Stimulated activated CD8-positive, alpha-beta memory T cell treated with anti-CD3 and anti-CD28 coated beads, Interleukin-2, amount 100 ng/mL, for 1 hour (primary cell): ENCODE results near the gene GRIA3.

Source experiments
- DNase-seq, 2 donors: peaks; one replicate each; pipeline ENCODE4 v3.0.0-alpha.2; 2020; ENCODE audit warnings: low read depth in 2 of 2

Gene GRIA3

GRCh38 chrX:123193101-123193500 is 9.0 kb downstream of the GRIA3 start:
- no peak for DNase-seq

- no peak for DNase-seq
Measured at GRCh38 chrX:123199338-123199737, 15.3 kb downstream of the GRIA3 start.

DNA sequence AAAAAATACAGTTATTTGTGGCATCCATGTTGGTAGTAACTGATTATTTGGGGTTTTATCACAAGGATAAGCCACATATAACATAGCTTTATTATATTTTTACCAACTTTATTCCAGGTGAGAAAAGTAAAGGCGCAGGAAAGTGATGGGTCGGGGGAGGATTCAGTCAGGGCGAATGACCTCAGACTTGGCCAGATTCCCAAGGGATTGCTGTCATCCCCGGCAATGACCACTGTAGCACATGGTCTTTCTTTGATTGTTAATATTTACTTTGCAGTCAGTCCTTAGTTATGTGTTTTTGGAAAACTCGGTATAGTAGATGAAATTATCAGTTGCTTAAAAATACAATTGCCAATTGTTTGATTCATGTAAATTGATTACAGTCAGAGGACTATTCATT is 17.6 kb downstream of the GRIA3 start:
- DNase-seq = no peak

GRCh38 chrX:123202523-123202922 is 18.4 kb downstream of the GRIA3 start:
- DNase-seq = no peak

GRCh38 chrX:123203772-123204171 is 19.7 kb downstream of the GRIA3 start:
- DNase-seq = no peak

GRCh38 chrX:123206176-123206575 is 22.1 kb downstream of the GRIA3 start:
- no peak for DNase-seq

GRCh38 chrX:123210252-123210651 is 26.2 kb downstream of the GRIA3 start:
- DNase-seq = no peak

GRCh38 chrX:123215397-123216089 is 31.5 kb downstream of the GRIA3 start:
- DNase-seq = no peak

DNA sequence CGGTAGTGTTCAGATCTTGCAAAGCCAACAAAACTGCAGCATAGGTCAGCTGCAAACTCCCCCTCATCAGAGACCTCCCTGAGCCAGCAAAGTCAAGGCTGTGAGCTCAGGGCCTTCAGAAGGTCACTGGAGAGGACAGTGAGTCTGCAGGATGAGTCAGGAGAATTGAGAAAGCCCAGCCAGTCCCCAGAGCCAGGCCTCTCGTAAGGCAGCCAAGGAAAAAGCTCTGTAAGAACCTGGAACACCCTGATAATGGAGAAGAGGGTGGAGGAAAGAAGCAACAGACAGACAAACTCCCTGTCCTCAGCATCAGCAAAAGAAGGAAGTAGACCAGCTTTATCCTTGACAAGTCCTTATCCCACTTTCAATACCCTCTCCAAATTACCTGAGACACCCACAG is 33.0 kb downstream of the GRIA3 start:
- no peak for DNase-seq

DNA sequence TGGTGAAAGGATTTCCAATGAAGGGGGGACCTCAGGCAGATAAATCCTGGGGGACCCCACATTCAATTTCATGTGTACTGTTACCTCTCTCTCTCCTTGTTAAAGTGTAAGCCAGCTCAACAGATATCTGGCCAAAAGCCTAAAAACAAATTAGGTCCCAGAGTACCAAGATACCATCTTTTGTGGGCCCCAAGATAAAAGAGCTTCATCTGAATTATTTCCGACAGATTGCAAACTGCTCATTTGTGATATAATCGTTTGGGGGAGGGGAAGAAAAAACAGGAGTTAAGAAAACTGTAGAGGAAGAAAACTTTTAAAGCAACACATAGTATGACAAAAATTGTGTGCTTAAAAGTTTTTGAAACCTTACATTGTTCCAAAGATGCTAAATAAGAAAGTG is 33.6 kb downstream of the GRIA3 start:
- no peak for DNase-seq

- DNase-seq = no peak
Measured at GRCh38 chrX:123219916-123220315, 35.8 kb downstream of the GRIA3 start.

DNA sequence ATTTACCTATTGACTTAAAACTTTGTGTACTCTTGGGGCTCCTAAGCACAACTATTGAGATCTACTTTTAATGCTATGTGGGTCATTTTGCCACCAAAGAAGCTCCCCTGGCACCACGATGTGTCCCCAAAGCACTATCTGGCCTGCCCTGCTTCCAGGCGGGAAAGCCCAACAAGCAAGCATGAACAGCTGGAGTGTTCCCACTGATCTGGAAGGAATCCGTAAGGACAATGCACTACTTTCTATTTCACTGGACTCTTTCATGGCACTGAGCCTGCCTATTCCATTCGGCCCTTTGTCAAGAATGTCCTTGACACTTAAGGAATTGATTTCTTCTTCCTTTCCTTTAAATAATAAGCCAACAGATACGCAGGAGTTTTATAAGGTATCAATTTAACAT is 38.8 kb downstream of the GRIA3 start:
- no peak for DNase-seq

GRCh38 chrX:123223409-123223808 is 39.3 kb downstream of the GRIA3 start:
- DNase-seq = no peak

DNA sequence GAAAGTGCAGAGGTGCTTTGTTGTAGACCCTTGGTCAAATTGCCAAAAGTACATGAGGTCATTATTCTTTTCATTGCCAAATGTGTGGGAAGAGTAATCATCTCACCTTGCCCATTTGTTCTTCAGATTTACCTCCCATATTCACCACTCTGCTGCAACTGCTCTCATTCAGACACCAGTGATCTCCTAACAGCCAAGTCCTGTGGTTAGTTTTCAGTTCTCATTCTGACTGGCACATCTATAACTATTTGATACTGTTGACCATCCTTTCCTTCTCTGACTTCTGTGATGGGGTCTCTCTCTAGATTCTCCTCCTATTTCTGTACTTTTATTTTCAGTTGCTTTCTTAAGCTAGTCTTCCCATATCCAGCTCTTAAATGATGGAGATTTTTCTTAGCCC is 39.8 kb downstream of the GRIA3 start:
- DNase-seq = no peak

- DNase-seq = no peak
Measured at GRCh38 chrX:123230798-123231197, 46.7 kb downstream of the GRIA3 start.

DNA sequence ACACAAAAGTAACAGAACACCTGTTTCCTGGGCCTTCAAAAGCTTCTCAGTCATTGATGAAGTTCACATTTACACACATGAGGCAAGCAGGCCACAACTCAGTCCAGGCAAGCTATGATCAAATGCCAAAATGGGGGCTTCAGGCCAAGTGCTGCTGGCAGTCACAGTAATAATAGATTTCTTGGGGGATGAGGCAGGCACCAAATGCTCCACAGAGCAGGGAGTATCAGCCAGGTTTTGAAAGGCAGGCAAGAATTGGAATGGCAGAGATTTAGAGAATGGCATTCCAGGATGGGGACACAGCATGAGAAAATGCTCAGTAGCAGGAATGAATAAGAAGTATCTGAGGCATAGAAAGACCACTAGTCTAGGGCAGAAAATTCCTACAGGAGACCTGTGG is 52.8 kb downstream of the GRIA3 start:
- no peak for DNase-seq

DNA sequence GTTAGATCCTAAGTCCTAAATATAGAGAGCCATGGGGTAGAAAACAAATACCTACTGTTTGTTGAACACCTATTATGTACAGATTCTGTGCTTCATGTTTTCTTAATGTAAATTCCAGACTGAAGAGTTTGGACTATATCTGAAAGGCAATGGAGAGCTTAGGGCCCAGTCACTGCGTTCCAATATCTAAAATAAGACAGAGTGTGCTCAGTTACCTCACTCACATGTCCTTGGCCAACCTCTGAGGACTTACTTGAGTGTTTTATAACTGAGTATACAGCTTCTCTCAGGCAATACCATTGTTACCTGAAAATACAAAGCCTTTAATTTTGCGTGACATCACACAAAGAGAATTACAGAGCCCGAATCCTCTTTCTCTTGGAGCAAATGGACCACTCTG is 53.2 kb downstream of the GRIA3 start:
- DNase-seq = no peak

DNA sequence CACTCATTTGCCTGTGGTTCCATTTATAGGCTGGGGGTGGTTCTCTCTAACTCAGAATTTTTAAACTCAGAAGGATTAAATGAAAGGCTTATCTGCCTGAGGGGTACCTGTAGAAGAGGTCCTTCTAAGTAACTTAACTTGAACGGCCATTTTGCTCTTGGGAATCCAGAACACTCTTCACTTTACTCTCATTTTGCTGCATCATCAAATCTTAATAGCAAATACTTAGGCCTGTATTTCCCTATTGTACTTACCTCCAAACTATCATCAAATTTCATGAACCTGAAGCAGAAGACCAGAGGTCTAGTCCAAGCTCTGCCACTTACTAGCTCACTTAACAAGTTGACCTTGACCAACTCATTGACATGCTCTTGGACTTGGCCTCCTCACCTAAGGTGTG is 70.4 kb downstream of the GRIA3 start:
- DNase-seq = no peak

DNA sequence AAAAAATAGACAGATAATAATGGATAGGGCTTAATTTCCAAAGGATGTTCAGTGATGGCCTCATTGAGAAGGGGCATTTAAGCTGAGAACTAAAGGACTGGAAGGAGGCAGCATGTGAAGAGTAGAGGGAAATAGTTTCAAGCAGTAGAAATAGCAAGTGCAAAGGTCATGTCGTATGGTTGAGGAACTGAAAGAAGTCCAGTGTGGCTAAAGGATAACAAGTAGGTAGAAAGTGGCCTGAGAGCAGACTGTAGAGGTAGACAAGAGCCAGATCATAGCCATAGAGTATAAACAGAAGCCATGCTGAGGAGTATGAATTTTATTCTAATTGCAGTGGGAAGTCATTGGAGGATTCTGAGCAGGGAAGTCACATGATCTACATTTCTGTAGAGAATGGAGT is 72.3 kb downstream of the GRIA3 start:
- DNase-seq = no peak

DNA sequence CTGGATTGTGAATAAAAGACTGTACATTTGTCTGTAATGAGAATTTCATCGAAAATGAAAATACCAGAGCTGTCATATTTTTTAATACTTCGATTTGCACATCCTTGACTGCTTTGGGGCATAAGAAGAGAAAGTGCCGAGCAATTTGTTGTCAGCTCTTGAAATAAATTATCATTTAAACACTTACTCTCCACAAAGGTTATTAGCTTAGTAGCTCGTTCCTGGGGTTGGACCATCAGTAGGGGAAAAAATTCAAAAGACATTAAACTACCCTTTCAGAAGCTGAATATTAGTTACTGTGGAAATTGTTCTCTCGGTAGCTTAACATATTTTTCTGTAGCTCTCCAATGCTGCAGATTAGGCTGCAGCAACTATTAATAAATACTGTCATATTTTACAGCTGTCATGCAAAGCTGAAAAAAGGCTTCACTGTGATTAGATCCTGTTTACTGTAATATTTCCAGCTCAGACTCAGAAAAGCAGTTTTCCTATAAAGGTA is 76.9 kb downstream of the GRIA3 start:
- DNase-seq = no peak

DNA sequence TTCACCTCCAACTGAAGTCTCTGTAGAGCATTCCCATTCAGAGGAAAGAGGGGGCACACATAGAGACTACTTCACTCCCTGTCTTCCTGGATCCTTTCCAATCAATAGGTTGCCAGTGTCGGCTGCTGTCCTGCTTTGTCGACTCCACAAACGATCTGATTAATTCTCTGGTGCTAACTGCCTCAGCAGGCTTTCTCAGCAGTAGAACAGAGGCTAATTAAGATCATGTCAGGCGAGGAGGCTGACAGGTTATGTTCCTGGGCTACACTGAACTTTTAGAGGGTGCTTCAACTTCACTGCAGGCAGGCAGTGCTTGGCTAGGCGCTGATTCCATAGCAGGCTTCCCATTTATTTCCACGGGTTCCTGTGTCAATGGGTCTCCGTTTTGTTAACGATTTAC is 79.2 kb downstream of the GRIA3 start:
- DNase-seq = no peak

GRCh38 chrX:123263747-123264146 is 79.7 kb downstream of the GRIA3 start:
- DNase-seq = no peak

DNA sequence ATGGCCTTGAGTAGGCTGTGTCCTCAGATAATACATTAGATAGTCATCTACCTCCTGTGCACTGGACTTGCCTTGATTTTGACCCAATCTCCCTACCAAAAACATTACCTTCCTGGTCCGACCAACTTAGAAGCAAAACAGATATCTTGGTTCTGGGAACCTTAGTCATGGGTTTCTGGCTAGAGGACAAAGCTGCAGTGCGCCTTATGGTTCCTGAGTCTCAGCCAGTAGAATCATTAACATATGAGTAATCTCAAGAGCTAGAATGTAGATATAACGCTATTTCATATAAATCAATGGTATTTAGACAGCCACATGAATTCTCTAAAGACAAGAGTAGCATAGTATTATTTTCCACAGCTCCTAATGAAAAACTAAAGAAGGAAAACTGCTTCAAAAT is 83.1 kb downstream of the GRIA3 start:
- DNase-seq = no peak

DNA sequence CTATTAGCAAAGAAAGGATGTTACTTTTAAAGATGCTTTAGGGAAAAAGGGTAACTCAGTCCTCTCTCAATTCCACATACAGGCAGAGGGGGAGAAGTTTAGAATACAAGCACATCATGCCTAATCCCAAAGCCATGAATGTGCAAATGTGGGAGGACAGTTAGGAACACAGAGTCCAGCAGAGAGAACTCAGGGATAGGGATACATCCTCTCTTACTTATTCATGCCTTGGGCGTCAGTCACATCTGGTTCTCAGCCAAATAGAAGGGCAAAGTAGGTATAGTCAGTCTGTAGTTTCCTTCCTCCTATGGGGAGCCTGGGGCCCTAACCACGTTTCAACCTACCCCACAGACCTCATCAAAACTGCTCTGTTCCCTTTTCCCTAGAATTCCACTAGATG is 87.8 kb downstream of the GRIA3 start:
- DNase-seq = no peak
